ENCODE measurements around the gene MAPK7. TPM values are rescaled to one million over a fixed set of nuclear protein-coding genes. Genes with fewer than 3 reads are reported as not detected.

The MAPK7 gene
- total and polyA plus RNA-seq, 2 of the 4 experiments (the other 2 are of a cell fraction), result 9.7 to 25.4 TPM

GRCh38 chr17:19414396-19415280 lies 36.3 kb downstream of the MAPK7 start:
- CTCF ChIA-PET, result no interaction called here
- DNase-seq, result no peak
- intact Hi-C loops (cut with micrococcal nuclease), result no loop called here
- H3K4ac ChIP-seq (ENCODE audit: low read depth, low read length), result no peak overlapping the region
- H4K20me1 ChIP-seq (ENCODE audit: insufficient read depth, low read length), result no peaks in the 10 kb centered on the region
- H3K18ac ChIP-seq (ENCODE audit: low read depth, low read length), result no peak overlapping the region
- no peaks in the 10 kb centered on the region for H3K27me3 ChIP-seq (ENCODE audit: control insufficient read depth, insufficient read depth, low read length)
- no peak overlapping the region for H3K14ac ChIP-seq (replicated peaks; ENCODE audit: low read depth, low read length)
- no peak overlapping the region for H2BK120ac ChIP-seq (ENCODE audit: low read depth, low read length)
- no peak overlapping the region for H4K8ac ChIP-seq (ENCODE audit: low read depth in 2 of 2, low read length in 2 of 2)
- peaks cover 7% of the 10 kb centered on the region for H3K9me1 ChIP-seq (ENCODE audit: insufficient read depth, low read length)
- no peak overlapping the region for H2AFZ ChIP-seq (replicated peaks; ENCODE audit: low read length, poor library complexity)
- no peak overlapping the region for H3K4me3 ChIP-seq (ENCODE audit: insufficient read depth, low read depth, low read length)
- H3K23ac ChIP-seq (ENCODE audit: low read depth, low read length), result no peak overlapping the region
- H3K36me3 ChIP-seq (ENCODE audit: control insufficient read depth, insufficient read depth, low read length), result no peaks in the 10 kb centered on the region
- no peak overlapping the region for H2AK9ac ChIP-seq (replicated peaks; ENCODE audit: low read depth, low read length, poor library complexity)
- no peak overlapping the region for H4K91ac ChIP-seq (ENCODE audit: insufficient read depth, low read depth, low read length)
- no peak for TF ChIP-seq RCOR1 (IDR thresholded peaks at IDR 0.05; ENCODE audit: insufficient replicate concordance, low read length)
- no peak for TF ChIP-seq BHLHE40 (IDR thresholded peaks at IDR 0.05; ENCODE audit: low read depth, low read length)
- TF ChIP-seq POLR2A (IDR thresholded peaks at IDR 0.05; ENCODE audit: low read depth, low read length), result no peak
- TF ChIP-seq RFX5 (IDR thresholded peaks at IDR 0.05; ENCODE audit: low read depth, low read length), result no peak
- TF ChIP-seq CHD1 (IDR thresholded peaks at IDR 0.05; ENCODE audit: low read depth, low read length), result no peak
- TF ChIP-seq CTCF (conservative IDR thresholded peaks at IDR 0.05; ENCODE audit: low read depth, low read length), result no peak
- TF ChIP-seq MAZ (IDR thresholded peaks at IDR 0.05; ENCODE audit: borderline replicate concordance, low read depth, low read length), result no peak
- dilution Hi-C loops (cut with HindIII; ENCODE audit: low sequenced_read_pairs, unreplicated experiment), result no loop called here
- BruUV-seq (replicated peaks), result no TSS peak
- no peak overlapping the region for H3K4me2 ChIP-seq (ENCODE audit: low read depth, low read length)
- H3K4me1 ChIP-seq (ENCODE audit: control insufficient read depth, insufficient read depth, low read length), result peaks cover 12% of the 10 kb centered on the region
- POLR2A ChIA-PET (ENCODE audit: unreplicated experiment), result no interaction called here
- no peak overlapping the region for H3K9ac ChIP-seq (ENCODE audit: low read depth, low read length)
- H4K5ac ChIP-seq (ENCODE audit: low read depth, low read length), result no peak overlapping the region
- no peak overlapping the region for H3K27ac ChIP-seq (ENCODE audit: insufficient read depth, low read length)
- 74% methylated on average over 10 of the region's 28 CpGs; no CpG with 5 or more reads in 1 of the 2 experiments for WGBS, 2 experiments (ENCODE audit: extremely low coverage in 2 of 2, insufficient read length in 1 of 2)
- H3K56ac ChIP-seq (ENCODE audit: extremely low read depth, insufficient read depth, low read length), result no peak overlapping the region
- H3K9me3 ChIP-seq (ENCODE audit: control insufficient read depth, insufficient read depth, low read length), result no peaks in the 10 kb centered on the region
- H2AK5ac ChIP-seq (ENCODE audit: low read depth, low read length), result no peak overlapping the region
- in situ Hi-C loops (cut with MboI; ENCODE audit: low sequenced_read_pairs), result no loop called here
- no peak overlapping the region for H2BK15ac ChIP-seq (ENCODE audit: low read depth, low read length)
- no peak overlapping the region for H2BK20ac ChIP-seq (ENCODE audit: low read depth, low read length)
- no peak for ATAC-seq (ENCODE audit: low read depth)
- no peak overlapping the region for H2BK5ac ChIP-seq (ENCODE audit: low read depth, low read length, poor library complexity, severe bottlenecking)
- H3K79me1 ChIP-seq (ENCODE audit: low read depth in 1 of 2, low read length in 2 of 2), result no peaks in the 10 kb centered on the region

Measured in IMR-90 (cell line).